K562 (cell line): ENCODE results near the gene MEIS1. TPM values are rescaled to one million over a fixed set of nuclear protein-coding genes. Genes with fewer than 3 reads are reported as not detected.
A peak's percentile ranks its signal among the peaks of the same experiment; 100 is the strongest.

Source experiments
- BHLHE40 ChIP-seq: IDR thresholded peaks from 2 replicates; pipeline ENCODE4 v1.6.1; 2011; ENCODE audit warnings: low read length, improper control_type of control experiment
- BRD9 ChIP-seq: fragments of 450-650 bp; IDR thresholded peaks from 2 replicates; pipeline ENCODE4 v1.6.1; 2018; ENCODE audit warnings: low read depth; ENCODE audit not compliant: partially characterized antibody
- EP400 ChIP-seq: fragments of 450-650 bp; IDR thresholded peaks from 2 replicates; pipeline ENCODE4 v1.6.1; 2017; ENCODE audit warnings: antibody characterized with exemption, mild to moderate bottlenecking, moderate library complexity
- EZH2 ChIP-seq: IDR thresholded peaks from 2 replicates; pipeline ENCODE4 v1.6.1; 2012; ENCODE audit warnings: low read depth, mild to moderate bottlenecking, inconsistent platforms, low read length, borderline replicate concordance
- GATA2 ChIP-seq: sonication (generic); formaldehyde crosslinking; IDR thresholded peaks from 2 replicates; pipeline ENCODE4 v1.4.0; 2020; ENCODE audit warnings: mild to moderate bottlenecking, missing genetic modification reagents
- MAFF ChIP-seq: IDR thresholded peaks from 2 replicates; pipeline ENCODE4 v1.6.1; 2012; ENCODE audit warnings: low read length, improper control_type of control experiment
- MAZ ChIP-seq, 2 experiments: fragments of 450-650 bp in 1 of 2; sonication (generic) in 1 of 2; formaldehyde crosslinking; IDR thresholded peaks in 1 of 2; conservative IDR thresholded peaks in 1 of 2; 2 replicates each; pipeline versions ENCODE4 v1.4.0 to v1.5.0; 2020; ENCODE audit warnings: mild to moderate bottlenecking in 1 of 2, missing genetic modification reagents in 1 of 2
- MCM3 ChIP-seq: fragments of 450-650 bp; IDR thresholded peaks from 2 replicates; pipeline ENCODE4 v1.6.1; 2016
- NBN ChIP-seq: fragments of 450-650 bp; IDR thresholded peaks from 2 replicates; pipeline ENCODE4 v1.6.1; 2016; ENCODE audit warnings: low read depth, mild to moderate bottlenecking
- NCOA1 ChIP-seq: fragments of 450-650 bp; IDR thresholded peaks from 2 replicates; pipeline ENCODE4 v1.6.1; 2016; ENCODE audit warnings: low read depth
- PCBP1 ChIP-seq: fragments of 200-400 bp; formaldehyde crosslinking; IDR thresholded peaks from 2 replicates; pipeline ENCODE4 v1.6.1; 2018; ENCODE audit warnings: mild to moderate bottlenecking, low read depth, low read length; ENCODE audit not compliant: poor library complexity, severe bottlenecking
- RBM34 ChIP-seq: fragments of 200-400 bp; formaldehyde crosslinking; IDR thresholded peaks from 2 replicates; pipeline ENCODE4 v1.6.1; 2018; ENCODE audit warnings: low read length, borderline replicate concordance; ENCODE audit not compliant: insufficient read depth
- SRF ChIP-seq, 2 experiments: fragments of 250-450, 450-650 bp in 1 of 2; sonication (Bioruptor Pico) in 1 of 2; sonication (generic) in 1 of 2; formaldehyde crosslinking; IDR thresholded peaks; 2 replicates each; pipeline versions ENCODE4 v1.5.0 to v1.5.1; 2020 to 2022; ENCODE audit warnings: mild to moderate bottlenecking in 1 of 2, missing genetic modification reagents in 1 of 2
- XRCC4 ChIP-seq: IDR thresholded peaks from one replicate; pipeline ENCODE4 v1.6.1; 2011; ENCODE audit not compliant: insufficient read depth, insufficient read length; ENCODE audit errors: extremely low read depth
- ZEB2 ChIP-seq: fragments of 450-650 bp; IDR thresholded peaks from 2 replicates; pipeline ENCODE4 v1.6.1; 2016
- polyA plus RNA-seq, 8 experiments: library from polyadenylated mRNA; depleted of rRNA in 4 of 8; stranded (reverse) in 5 of 8; unstranded in 3 of 8; fragments of >200 nt; fragmentation: Nextera tagmentation in 2 of 8; fragmentation: Illumina TruSeq in 1 of 8; extraction: Ambion mirVana in 2 of 8; extraction: Trizol in 1 of 8; gene quantifications; 2 replicates each; pipeline versions ENCODE4 v1.2.1 to v1.2.3, GENCODE V29; 2011 to 2014; ENCODE audit warnings: inconsistent platforms in 1 of 8, missing spikeins in 1 of 8
- total RNA-seq, 7 experiments: library from RNA; depleted of rRNA in 6 of 7; stranded (reverse); fragments of >200 nt in 6 of 7; fragmentation: Illumina TruSeq in 2 of 7; extraction: Trizol in 2 of 7; gene quantifications; 2 replicates each; pipeline versions ENCODE4 v1.2.1 to v1.2.3, GENCODE V29; 2011 to 2021; ENCODE audit warnings: low replicate concordance in 1 of 7
- TF ChIP-seq, protein P1 (sequence below): fragments of 250-450 bp; sonication (Bioruptor Pico); IDR thresholded peaks from 2 replicates; pipeline ENCODE4 v1.5.0; 2021
- TF ChIP-seq, protein P2 (sequence below): fragments of 200-800 bp; sonication (Bioruptor generic); IDR thresholded peaks from 2 replicates; pipeline ENCODE4 v1.6.1; 2017; ENCODE audit warnings: missing genetic modification characterization, missing compliant biosample characterization
- TF ChIP-seq, protein P3 (sequence below): fragments of 250-450 bp; sonication (Bioruptor Pico); IDR thresholded peaks from 2 replicates; pipeline ENCODE4 v1.5.1; 2021; ENCODE audit warnings: mild to moderate bottlenecking
- TF ChIP-seq, protein P4 (sequence below): fragments of 250-450 bp; sonication (Bioruptor Pico); IDR thresholded peaks from 2 replicates; pipeline ENCODE4 v1.8.0; 2021; ENCODE audit warnings: moderate library complexity, mild to moderate bottlenecking, inconsistent platforms
- TF ChIP-seq, protein P5 (sequence below): sonication (generic); formaldehyde crosslinking; IDR thresholded peaks from 2 replicates; pipeline ENCODE4 v1.8.1; 2022; ENCODE audit warnings: missing genetic modification reagents

Gene MEIS1
- total and polyA plus RNA-seq, 9 of the 15 experiments (the other 6 are each of a cell fraction or from before 2014, with no cell fraction given) = 2.3 to 9.0 (median 5.9) TPM

DNA sequence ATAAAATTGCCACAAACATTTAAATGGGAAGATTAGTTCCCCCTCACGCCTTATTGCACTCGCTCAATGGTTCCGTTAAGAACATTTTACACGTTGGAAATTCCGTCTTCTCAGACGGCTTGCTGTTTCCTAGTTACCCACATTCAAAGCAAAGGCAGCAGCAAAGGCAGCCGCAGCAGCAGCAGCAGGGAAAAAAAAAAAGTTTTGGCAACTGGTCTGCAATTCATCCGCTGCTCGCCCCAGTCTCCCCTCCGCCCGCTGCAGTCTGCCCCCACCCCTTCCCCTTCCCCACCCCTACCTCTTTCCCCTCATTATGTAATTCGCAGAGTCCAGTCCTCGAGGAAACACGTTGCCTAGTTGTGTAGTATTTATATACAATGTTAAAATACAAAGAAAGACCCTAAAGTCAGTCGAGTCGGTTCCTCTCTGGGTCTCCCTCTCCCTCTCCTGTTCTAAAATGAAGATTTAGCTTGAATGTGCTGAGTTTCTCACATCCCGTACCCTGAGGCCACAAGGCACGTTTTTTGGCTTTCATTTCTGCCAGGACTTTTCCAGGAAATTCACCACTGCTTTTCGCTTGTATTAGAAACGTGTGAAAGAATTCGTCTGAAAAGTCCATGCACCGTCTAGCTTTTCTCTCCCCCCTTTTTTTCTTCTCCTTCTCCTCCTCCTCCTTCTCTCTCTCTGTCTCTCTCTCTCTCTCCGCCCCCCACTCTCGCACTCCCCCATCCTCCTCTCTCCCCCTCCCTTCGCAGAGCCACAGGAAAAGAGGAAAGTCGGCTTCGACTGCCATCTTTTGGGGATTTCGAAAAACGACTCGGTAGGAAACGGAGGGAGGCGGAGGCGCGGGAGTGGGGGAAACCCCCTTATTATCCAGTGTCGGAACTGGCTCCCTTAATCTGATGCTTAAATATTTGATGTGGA lies 140.0 kb downstream of the MEIS1 start (continued):
- TF ChIP-seq, protein P1, sequence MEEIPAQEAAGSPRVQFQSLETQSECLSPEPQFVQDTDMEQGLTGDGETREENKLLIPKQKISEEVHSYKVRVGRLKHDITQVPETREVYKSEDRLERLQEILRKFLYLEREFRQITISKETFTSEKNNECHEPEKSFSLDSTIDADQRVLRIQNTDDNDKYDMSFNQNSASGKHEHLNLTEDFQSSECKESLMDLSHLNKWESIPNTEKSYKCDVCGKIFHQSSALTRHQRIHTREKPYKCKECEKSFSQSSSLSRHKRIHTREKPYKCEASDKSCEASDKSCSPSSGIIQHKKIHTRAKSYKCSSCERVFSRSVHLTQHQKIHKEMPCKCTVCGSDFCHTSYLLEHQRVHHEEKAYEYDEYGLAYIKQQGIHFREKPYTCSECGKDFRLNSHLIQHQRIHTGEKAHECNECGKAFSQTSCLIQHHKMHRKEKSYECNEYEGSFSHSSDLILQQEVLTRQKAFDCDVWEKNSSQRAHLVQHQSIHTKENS (CRISPR knock-in tag) = no peak
- TF ChIP-seq NBN (peak; percentile 73; the same call in 1 of the 2 replicates), PCBP1 (no peak), RBM34 (no peak), GATA2 (no peak), MCM3 (no peak), MAFF (no peak), XRCC4 (no peak), SRF (CRISPR knock-in tag; IDR thresholded peaks at IDR 0.05) (no peak), ZEB2 (0 out of 2 replicates have a peak, but pooled peaks have one; percentile 41), MAZ (CRISPR knock-in tag; conservative IDR thresholded peaks at IDR 0.05 in 1 of 2, IDR thresholded peaks at IDR 0.05 in 1 of 2) (peak; percentile 87 to 94), EZH2 (no peak), NCOA1 (peak; percentile 42; the same call in 1 of the 2 replicates), BHLHE40 (peak; percentile 52; the same call in 1 of the 2 replicates), BRD9 (peak; percentile 83), EP400 (peak; percentile 55; the same call in 1 of the 2 replicates)
- TF ChIP-seq, protein P2, sequence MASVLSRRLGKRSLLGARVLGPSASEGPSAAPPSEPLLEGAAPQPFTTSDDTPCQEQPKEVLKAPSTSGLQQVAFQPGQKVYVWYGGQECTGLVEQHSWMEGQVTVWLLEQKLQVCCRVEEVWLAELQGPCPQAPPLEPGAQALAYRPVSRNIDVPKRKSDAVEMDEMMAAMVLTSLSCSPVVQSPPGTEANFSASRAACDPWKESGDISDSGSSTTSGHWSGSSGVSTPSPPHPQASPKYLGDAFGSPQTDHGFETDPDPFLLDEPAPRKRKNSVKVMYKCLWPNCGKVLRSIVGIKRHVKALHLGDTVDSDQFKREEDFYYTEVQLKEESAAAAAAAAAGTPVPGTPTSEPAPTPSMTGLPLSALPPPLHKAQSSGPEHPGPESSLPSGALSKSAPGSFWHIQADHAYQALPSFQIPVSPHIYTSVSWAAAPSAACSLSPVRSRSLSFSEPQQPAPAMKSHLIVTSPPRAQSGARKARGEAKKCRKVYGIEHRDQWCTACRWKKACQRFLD (CRISPR knock-in tag) = no peak
- TF ChIP-seq, protein P3, sequence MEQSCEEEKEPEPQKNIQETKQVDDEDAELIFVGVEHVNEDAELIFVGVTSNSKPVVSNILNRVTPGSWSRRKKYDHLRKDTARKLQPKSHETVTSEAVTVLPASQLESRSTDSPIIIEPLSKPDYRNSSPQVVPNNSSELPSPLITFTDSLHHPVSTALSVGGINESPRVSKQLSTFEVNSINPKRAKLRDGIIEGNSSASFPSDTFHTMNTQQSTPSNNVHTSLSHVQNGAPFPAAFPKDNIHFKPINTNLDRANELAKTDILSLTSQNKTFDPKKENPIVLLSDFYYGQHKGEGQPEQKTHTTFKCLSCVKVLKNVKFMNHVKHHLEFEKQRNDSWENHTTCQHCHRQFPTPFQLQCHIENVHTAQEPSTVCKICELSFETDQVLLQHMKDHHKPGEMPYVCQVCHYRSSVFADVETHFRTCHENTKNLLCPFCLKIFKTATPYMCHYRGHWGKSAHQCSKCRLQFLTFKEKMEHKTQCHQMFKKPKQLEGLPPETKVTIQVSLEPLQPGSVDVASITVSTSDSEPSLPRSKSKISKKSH = no peak
- TF ChIP-seq, protein P4, sequence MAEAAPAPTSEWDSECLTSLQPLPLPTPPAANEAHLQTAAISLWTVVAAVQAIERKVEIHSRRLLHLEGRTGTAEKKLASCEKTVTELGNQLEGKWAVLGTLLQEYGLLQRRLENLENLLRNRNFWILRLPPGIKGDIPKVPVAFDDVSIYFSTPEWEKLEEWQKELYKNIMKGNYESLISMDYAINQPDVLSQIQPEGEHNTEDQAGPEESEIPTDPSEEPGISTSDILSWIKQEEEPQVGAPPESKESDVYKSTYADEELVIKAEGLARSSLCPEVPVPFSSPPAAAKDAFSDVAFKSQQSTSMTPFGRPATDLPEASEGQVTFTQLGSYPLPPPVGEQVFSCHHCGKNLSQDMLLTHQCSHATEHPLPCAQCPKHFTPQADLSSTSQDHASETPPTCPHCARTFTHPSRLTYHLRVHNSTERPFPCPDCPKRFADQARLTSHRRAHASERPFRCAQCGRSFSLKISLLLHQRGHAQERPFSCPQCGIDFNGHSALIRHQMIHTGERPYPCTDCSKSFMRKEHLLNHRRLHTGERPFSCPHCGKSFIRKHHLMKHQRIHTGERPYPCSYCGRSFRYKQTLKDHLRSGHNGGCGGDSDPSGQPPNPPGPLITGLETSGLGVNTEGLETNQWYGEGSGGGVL (CRISPR knock-in tag) = no peak
- TF ChIP-seq, protein P5, sequence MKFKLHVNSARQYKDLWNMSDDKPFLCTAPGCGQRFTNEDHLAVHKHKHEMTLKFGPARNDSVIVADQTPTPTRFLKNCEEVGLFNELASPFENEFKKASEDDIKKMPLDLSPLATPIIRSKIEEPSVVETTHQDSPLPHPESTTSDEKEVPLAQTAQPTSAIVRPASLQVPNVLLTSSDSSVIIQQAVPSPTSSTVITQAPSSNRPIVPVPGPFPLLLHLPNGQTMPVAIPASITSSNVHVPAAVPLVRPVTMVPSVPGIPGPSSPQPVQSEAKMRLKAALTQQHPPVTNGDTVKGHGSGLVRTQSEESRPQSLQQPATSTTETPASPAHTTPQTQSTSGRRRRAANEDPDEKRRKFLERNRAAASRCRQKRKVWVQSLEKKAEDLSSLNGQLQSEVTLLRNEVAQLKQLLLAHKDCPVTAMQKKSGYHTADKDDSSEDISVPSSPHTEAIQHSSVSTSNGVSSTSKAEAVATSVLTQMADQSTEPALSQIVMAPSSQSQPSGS (CRISPR knock-in tag) = no peak
